K562 (cell line): ENCODE measurements around the gene ARV1. TPM values are rescaled to one million over a fixed set of nuclear protein-coding genes. Genes with fewer than 3 reads are reported as not detected.

ENCODE experiments used
- ATAC-seq: fragments of 200-7000 bp; cut with Tn5 transposase; 3 replicates; pipeline ENCODE4 v1.9.1; 2020; ENCODE audit warnings: moderate library complexity
- BruUV-seq: library from RNA; stranded (reverse); fragments of 400-500 nt; replicated peaks from 2 replicates; lab custom pipeline; 2021; lab: Mats Ljungman, UMichigan
- CTCF ChIA-PET: fragments of 300-600 bp; formaldehyde crosslinking; extraction: SDS; loops from one replicate; lab custom pipeline; 2021; ENCODE audit warnings: low intra/inter-chr PET ratio; lab: Yijun Ruan, JAX
- POLR2A ChIA-PET: fragments of 300-600, 350-650 bp; sonication (Branson Sonifier 250); formaldehyde crosslinking; extraction: SDS; loops from one replicate; lab custom pipeline; 2021; ENCODE audit warnings: antibody characterized with exemption, inconsistent platforms; lab: Yijun Ruan, JAX
- DNase-seq, 4 experiments: peaks; one replicate each; pipeline versions ENCODE4 v3.0.0 to v3.0.0-alpha.2; 2011 to 2018; ENCODE audit warnings: low spot score in 3 of 4, mixed read lengths in 3 of 4; ENCODE audit errors: extremely low read depth in 1 of 4
- FAIRE-seq: peaks from 2 replicates; lab custom pipeline; 2011; peaks lifted over from hg19 to GRCh38; lab: Jason Lieb, UNC
- H2AFZ ChIP-seq: 2 replicates; pipeline ENCODE4 v1.6.0; 2011; ENCODE audit warnings: low read depth, low read length, control low read depth, inconsistent platforms
- H3K27ac ChIP-seq: fragments of 200-600 bp; 3 replicates; pipeline ENCODE4 v1.8.0; 2011; ENCODE audit warnings: low read depth, mild to moderate bottlenecking, control low read depth, inconsistent platforms, low read length, moderate library complexity, mixed read lengths; ENCODE audit errors: extremely low read depth
- H3K27me3 ChIP-seq, 2 experiments: fragments of 300-600 bp in 1 of 2; 2 replicates in 1 of 2; 3 replicates in 1 of 2; pipeline versions ENCODE4 v1.6.0 to v1.8.0; 2011; ENCODE audit warnings: inconsistent platforms in 2 of 2, low read length in 2 of 2, mild to moderate bottlenecking in 1 of 2, mixed read lengths in 1 of 2, moderate library complexity in 1 of 2; ENCODE audit not compliant: control insufficient read depth in 2 of 2, insufficient read depth in 2 of 2
- H3K36me3 ChIP-seq: fragments of 300-600 bp; 3 replicates; pipeline ENCODE4 v1.8.0; 2011; ENCODE audit warnings: mild to moderate bottlenecking, low read length, inconsistent platforms; ENCODE audit not compliant: control insufficient read depth, insufficient read depth
- H3K4me1 ChIP-seq, 2 experiments: fragments of 200-600 bp in 1 of 2; replicated peaks in 1 of 2; 2 replicates in 1 of 2; 3 replicates in 1 of 2; pipeline versions ENCODE4 v1.5.1 to v1.8.0; 2011; ENCODE audit warnings: inconsistent platforms in 2 of 2, low read length in 2 of 2, mild to moderate bottlenecking in 1 of 2, mixed read lengths in 1 of 2, moderate library complexity in 1 of 2; ENCODE audit not compliant: control insufficient read depth in 2 of 2, insufficient read depth in 2 of 2
- H3K4me2 ChIP-seq: 2 replicates; pipeline ENCODE4 v1.6.1; 2011; ENCODE audit warnings: low read length, control low read depth, inconsistent platforms, mixed read lengths; ENCODE audit not compliant: insufficient read depth
- H3K4me3 ChIP-seq: fragments of 200-600 bp; sonication (generic), shearing (Covaris generic); 2 replicates; pipeline ENCODE4 v1.5.1; 2016; ENCODE audit warnings: control low read depth, inconsistent platforms
- H3K79me2 ChIP-seq: fragments of 200-600 bp; 3 replicates; pipeline ENCODE4 v1.8.0; 2011; ENCODE audit warnings: low read length, inconsistent platforms; ENCODE audit not compliant: control insufficient read depth, insufficient read depth
- H3K9ac ChIP-seq, 2 experiments: 2 replicates each; pipeline versions ENCODE4 v1.6.0 to v1.6.1; 2011; ENCODE audit warnings: low read depth in 2 of 2, low read length in 2 of 2, control low read depth in 1 of 2, inconsistent platforms in 1 of 2, mild to moderate bottlenecking in 1 of 2, mixed read lengths in 1 of 2; ENCODE audit not compliant: insufficient read depth in 1 of 2
- H3K9me1 ChIP-seq: one replicate; pipeline ENCODE4 v1.6.0; 2011; ENCODE audit warnings: inconsistent platforms, mild to moderate bottlenecking, low read length, moderate library complexity; ENCODE audit not compliant: control insufficient read depth, insufficient read depth
- H3K9me3 ChIP-seq: replicated peaks from 2 replicates; pipeline ENCODE4 v1.5.1; 2011; ENCODE audit warnings: low read depth, low read length, inconsistent platforms; ENCODE audit not compliant: control insufficient read depth, insufficient read depth
- H4K20me1 ChIP-seq: replicated peaks from 2 replicates; pipeline ENCODE4 v1.6.1; 2011; ENCODE audit warnings: low read length, inconsistent platforms, mixed read lengths; ENCODE audit not compliant: control insufficient read depth, insufficient read depth
- CREB1 ChIP-seq, 2 experiments: sonication (generic) in 1 of 2; formaldehyde crosslinking in 1 of 2; IDR thresholded peaks; 2 replicates each; pipeline versions ENCODE4 v1.6.1 to v1.8.0; 2012 to 2022; ENCODE audit warnings: inconsistent platforms in 1 of 2, mild to moderate bottlenecking in 1 of 2, missing genetic modification reagents in 1 of 2, moderate library complexity in 1 of 2
- CXXC5 ChIP-seq: fragments of 250-450 bp; sonication (Bioruptor Pico); IDR thresholded peaks from 2 replicates; pipeline ENCODE4 v1.8.0; 2022; ENCODE audit warnings: inconsistent platforms, mild to moderate bottlenecking, moderate library complexity
- MCM5 ChIP-seq: fragments of 450-650 bp; IDR thresholded peaks from 2 replicates; pipeline ENCODE4 v1.6.1; 2016; ENCODE audit warnings: low read depth
- OTX1 ChIP-seq: fragments of 450-650 bp; formaldehyde crosslinking; IDR thresholded peaks from 2 replicates; pipeline ENCODE4 v1.4.0; 2022; ENCODE audit warnings: mild to moderate bottlenecking
- PHB ChIP-seq: fragments of 250-450 bp; sonication (Bioruptor Pico); IDR thresholded peaks from 2 replicates; pipeline ENCODE4 v1.5.0; 2021
- PPARD ChIP-seq: fragments of 250-450 bp; sonication (Bioruptor Pico); IDR thresholded peaks from 2 replicates; pipeline ENCODE4 v1.8.0; 2022; ENCODE audit warnings: inconsistent platforms, mild to moderate bottlenecking, moderate library complexity
- SIX5 ChIP-seq, 2 experiments: IDR thresholded peaks; 2 replicates each; pipeline ENCODE4 v1.6.1; 2011; ENCODE audit warnings: low read length in 2 of 2, borderline replicate concordance in 1 of 2, low read depth in 1 of 2, mild to moderate bottlenecking in 1 of 2, moderate library complexity in 1 of 2; ENCODE audit not compliant: insufficient read depth in 1 of 2
- SREBF1 ChIP-seq: fragments of 150-350 bp; IDR thresholded peaks from 2 replicates; pipeline ENCODE4 v1.6.1; 2014; ENCODE audit warnings: antibody characterized with exemption, low read depth, low read length, borderline replicate concordance
- U2AF2 ChIP-seq: fragments of 200-400 bp; formaldehyde crosslinking; optimal IDR thresholded peaks from 2 replicates; pipeline ENCODE3; 2017; ENCODE audit warnings: low read depth, mild to moderate bottlenecking, low read length
- whole genome bisulfite sequencing: fragments of 100-300 bp; shearing (Covaris generic); methylation state at CpG from one replicate; pipeline ENCODE4 v1.1.6; 2016; ENCODE audit warnings: low coverage, mixed read lengths; ENCODE audit not compliant: insufficient coverage; ENCODE audit errors: missing lambda C conversion rate; 5-methylcytosine and 5-hydroxymethylcytosine counted together
- in situ Hi-C: fragments of 300-500 bp; cut with MboI; formaldehyde crosslinking; loops from 4 replicates; pipeline ENCODE4 v1.15.0; 2018; ENCODE audit warnings: inconsistent platforms, mixed read lengths
- intact Hi-C: fragments of 100-400 bp; cut with micrococcal nuclease; formaldehyde crosslinking; loops from 2 replicates; pipeline ENCODE4 v1.14.2; 2022
- polyA plus RNA-seq, 8 experiments: library from polyadenylated mRNA; depleted of rRNA in 4 of 8; stranded (reverse) in 5 of 8; unstranded in 3 of 8; fragments of >200 nt; fragmentation: Nextera tagmentation in 2 of 8; fragmentation: Illumina TruSeq in 1 of 8; extraction: Ambion mirVana in 2 of 8; extraction: Trizol in 1 of 8; gene quantifications; 2 replicates each; pipeline versions ENCODE4 v1.2.1 to v1.2.3, GENCODE V29; 2011 to 2014; ENCODE audit warnings: inconsistent platforms in 1 of 8, missing spikeins in 1 of 8
- total RNA-seq, 7 experiments: library from RNA; depleted of rRNA in 6 of 7; stranded (reverse); fragments of >200 nt in 6 of 7; fragmentation: Illumina TruSeq in 2 of 7; extraction: Trizol in 2 of 7; gene quantifications; 2 replicates each; pipeline versions ENCODE4 v1.2.1 to v1.2.3, GENCODE V29; 2011 to 2021; ENCODE audit warnings: low replicate concordance in 1 of 7
- TF ChIP-seq, protein P1 (sequence below): sonication (generic); formaldehyde crosslinking; IDR thresholded peaks from 2 replicates; pipeline ENCODE4 v1.8.0; 2022; ENCODE audit warnings: mild to moderate bottlenecking, missing genetic modification reagents
- TF ChIP-seq, protein P2 (sequence below): fragments of 450-650 bp; formaldehyde crosslinking; IDR thresholded peaks from 2 replicates; pipeline ENCODE4 v1.4.0; 2020; ENCODE audit warnings: mild to moderate bottlenecking, moderate library complexity
- TF ChIP-seq, protein P3 (sequence below): fragments of 250-450 bp; sonication (Bioruptor Pico); IDR thresholded peaks from 2 replicates; pipeline ENCODE4 v1.4.0; 2020; ENCODE audit warnings: mild to moderate bottlenecking, moderate library complexity, borderline replicate concordance
- TF ChIP-seq, protein P4 (sequence below): sonication (generic); IDR thresholded peaks from 2 replicates; pipeline ENCODE4 v1.6.1; 2016
- TF ChIP-seq, protein P5 (sequence below): sonication (generic); formaldehyde crosslinking; IDR thresholded peaks from 2 replicates; pipeline ENCODE4 v1.8.0; 2023; ENCODE audit warnings: mild to moderate bottlenecking, missing genetic modification reagents
- TF ChIP-seq, protein P6 (sequence below): fragments of 250-450 bp; sonication (Bioruptor Pico); IDR thresholded peaks from 2 replicates; pipeline ENCODE4 v1.8.0; 2022; ENCODE audit warnings: moderate library complexity, mild to moderate bottlenecking, inconsistent platforms

The ARV1 gene
- total and polyA plus RNA-seq, 9 of the 15 experiments (the other 6 are each of a cell fraction or from before 2014, with no cell fraction given): 54.8 to 139 (median 74.0) TPM

DNA sequence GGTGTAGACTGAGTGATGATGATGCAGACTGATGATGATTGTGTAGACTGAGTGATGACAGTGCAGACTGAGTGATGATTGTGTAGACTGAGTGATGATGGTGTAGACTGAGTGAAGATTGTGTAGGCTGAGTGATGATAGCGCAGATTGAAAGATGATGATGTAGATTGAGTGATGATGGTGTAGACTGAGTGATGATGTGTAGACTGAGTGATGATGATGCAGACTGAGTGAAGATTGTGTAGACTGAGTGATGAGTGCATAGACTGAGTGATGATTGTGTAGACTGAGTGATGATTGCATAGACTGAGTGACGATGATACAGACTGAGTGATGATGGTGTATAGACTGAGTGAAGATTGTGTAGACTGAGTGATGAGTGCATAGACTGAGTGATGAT lies 32.5 kb downstream of the ARV1 start:
- Histone ChIP-seq H3K4me2 (no peak overlapping the region), H4K20me1 (no peaks in the 10 kb centered on the region), H2AFZ (no peak overlapping the region), H3K4me1 (no peaks in the 10 kb centered on the region), H3K9me3 (no peaks in the 10 kb centered on the region; the same call in 1 of the 2 replicates), H3K27me3 (no peaks in the 10 kb centered on the region; a peak in 1 of 5 replicates), H3K36me3 (no peaks in the 10 kb centered on the region), H3K4me3 (no peak overlapping the region), H3K9ac (no peak overlapping the region), H3K27ac (no peak overlapping the region), H3K79me2 (no peaks in the 10 kb centered on the region), H3K9me1 (no peaks in the 10 kb centered on the region)
- BruUV-seq: no TSS peak
- no peak for DNase-seq
- intact Hi-C loops: loop anchor here (10.0 kb wide), 1 partner anchor 217 kb away; no protein-coding TSS in a partner anchor
- in situ Hi-C loops: no loop called here
- FAIRE-seq: peak; percentile 23
- ChIA-PET POLR2A (no interaction called here), CTCF (no interaction called here)
- ATAC-seq: no peak
- 9% methylated on average over 2 of the region's 2 CpGs for WGBS
- TF ChIP-seq, protein P1, sequence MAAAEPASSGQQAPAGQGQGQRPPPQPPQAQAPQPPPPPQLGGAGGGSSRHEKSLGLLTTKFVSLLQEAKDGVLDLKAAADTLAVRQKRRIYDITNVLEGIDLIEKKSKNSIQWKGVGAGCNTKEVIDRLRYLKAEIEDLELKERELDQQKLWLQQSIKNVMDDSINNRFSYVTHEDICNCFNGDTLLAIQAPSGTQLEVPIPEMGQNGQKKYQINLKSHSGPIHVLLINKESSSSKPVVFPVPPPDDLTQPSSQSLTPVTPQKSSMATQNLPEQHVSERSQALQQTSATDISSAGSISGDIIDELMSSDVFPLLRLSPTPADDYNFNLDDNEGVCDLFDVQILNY (CRISPR knock-in tag): no peak
- TF ChIP-seq MCM5 (no peak), PHB (CRISPR knock-in tag) (no peak), PPARD (no peak), CREB1 (IDR thresholded peaks at IDR 0.05) (no peak), CREB1 (CRISPR knock-in tag; IDR thresholded peaks at IDR 0.05) (no peak), U2AF2 (no peak), SREBF1 (no peak), CXXC5 (CRISPR knock-in tag) (no peak), OTX1 (CRISPR knock-in tag) (no peak; the same call in none of the 2 replicates), SIX5 (IDR thresholded peaks at IDR 0.05; ENCODE audit: borderline replicate concordance in 1 of 2, insufficient read depth in 1 of 2, low read depth in 1 of 2, low read length in 2 of 2) (no peak)
- TF ChIP-seq, protein P2, sequence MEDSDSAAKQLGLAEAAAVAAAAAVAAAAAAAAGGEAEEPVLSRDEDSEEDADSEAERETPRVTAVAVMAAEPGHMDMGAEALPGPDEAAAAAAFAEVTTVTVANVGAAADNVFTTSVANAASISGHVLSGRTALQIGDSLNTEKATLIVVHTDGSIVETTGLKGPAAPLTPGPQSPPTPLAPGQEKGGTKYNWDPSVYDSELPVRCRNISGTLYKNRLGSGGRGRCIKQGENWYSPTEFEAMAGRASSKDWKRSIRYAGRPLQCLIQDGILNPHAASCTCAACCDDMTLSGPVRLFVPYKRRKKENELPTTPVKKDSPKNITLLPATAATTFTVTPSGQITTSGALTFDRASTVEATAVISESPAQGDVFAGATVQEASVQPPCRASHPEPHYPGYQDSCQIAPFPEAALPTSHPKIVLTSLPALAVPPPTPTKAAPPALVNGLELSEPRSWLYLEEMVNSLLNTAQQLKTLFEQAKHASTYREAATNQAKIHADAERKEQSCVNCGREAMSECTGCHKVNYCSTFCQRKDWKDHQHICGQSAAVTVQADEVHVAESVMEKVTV (CRISPR knock-in tag): no peak
- TF ChIP-seq, protein P3, sequence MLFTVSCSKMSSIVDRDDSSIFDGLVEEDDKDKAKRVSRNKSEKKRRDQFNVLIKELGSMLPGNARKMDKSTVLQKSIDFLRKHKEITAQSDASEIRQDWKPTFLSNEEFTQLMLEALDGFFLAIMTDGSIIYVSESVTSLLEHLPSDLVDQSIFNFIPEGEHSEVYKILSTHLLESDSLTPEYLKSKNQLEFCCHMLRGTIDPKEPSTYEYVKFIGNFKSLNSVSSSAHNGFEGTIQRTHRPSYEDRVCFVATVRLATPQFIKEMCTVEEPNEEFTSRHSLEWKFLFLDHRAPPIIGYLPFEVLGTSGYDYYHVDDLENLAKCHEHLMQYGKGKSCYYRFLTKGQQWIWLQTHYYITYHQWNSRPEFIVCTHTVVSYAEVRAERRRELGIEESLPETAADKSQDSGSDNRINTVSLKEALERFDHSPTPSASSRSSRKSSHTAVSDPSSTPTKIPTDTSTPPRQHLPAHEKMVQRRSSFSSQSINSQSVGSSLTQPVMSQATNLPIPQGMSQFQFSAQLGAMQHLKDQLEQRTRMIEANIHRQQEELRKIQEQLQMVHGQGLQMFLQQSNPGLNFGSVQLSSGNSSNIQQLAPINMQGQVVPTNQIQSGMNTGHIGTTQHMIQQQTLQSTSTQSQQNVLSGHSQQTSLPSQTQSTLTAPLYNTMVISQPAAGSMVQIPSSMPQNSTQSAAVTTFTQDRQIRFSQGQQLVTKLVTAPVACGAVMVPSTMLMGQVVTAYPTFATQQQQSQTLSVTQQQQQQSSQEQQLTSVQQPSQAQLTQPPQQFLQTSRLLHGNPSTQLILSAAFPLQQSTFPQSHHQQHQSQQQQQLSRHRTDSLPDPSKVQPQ (CRISPR knock-in tag): no peak
- TF ChIP-seq, protein P4, sequence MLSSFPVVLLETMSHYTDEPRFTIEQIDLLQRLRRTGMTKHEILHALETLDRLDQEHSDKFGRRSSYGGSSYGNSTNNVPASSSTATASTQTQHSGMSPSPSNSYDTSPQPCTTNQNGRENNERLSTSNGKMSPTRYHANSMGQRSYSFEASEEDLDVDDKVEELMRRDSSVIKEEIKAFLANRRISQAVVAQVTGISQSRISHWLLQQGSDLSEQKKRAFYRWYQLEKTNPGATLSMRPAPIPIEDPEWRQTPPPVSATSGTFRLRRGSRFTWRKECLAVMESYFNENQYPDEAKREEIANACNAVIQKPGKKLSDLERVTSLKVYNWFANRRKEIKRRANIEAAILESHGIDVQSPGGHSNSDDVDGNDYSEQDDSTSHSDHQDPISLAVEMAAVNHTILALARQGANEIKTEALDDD: no peak
- TF ChIP-seq, protein P5, sequence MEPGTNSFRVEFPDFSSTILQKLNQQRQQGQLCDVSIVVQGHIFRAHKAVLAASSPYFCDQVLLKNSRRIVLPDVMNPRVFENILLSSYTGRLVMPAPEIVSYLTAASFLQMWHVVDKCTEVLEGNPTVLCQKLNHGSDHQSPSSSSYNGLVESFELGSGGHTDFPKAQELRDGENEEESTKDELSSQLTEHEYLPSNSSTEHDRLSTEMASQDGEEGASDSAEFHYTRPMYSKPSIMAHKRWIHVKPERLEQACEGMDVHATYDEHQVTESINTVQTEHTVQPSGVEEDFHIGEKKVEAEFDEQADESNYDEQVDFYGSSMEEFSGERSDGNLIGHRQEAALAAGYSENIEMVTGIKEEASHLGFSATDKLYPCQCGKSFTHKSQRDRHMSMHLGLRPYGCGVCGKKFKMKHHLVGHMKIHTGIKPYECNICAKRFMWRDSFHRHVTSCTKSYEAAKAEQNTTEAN (CRISPR knock-in tag): no peak
- TF ChIP-seq, protein P6, sequence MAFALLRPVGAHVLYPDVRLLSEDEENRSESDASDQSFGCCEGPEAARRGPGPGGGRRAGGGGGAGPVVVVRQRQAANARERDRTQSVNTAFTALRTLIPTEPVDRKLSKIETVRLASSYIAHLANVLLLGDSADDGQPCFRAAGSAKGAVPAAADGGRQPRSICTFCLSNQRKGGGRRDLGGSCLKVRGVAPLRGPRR (CRISPR knock-in tag): no peak
